ENCODE measurements around the gene HYOU1.
"Not testable (repeated sequence)": the region's sequence is repeated elsewhere in the genome, so short reads cannot be mapped to it uniquely, and the experiment has no call there.

Gene HYOU1
- 184 to 540 reads per million in 2 experiments for total RNA-seq

- peak; percentile 97 for DNase-seq (ENCODE audit: low read depth)
Observed at GRCh38 chr11:119057000-119057769, at the start of gene HYOU1. TSS of gene HYOU1 (minus strand) at chr11:119057205. CDS start at chr11:119056160, 1,045 bp downstream.

DNA sequence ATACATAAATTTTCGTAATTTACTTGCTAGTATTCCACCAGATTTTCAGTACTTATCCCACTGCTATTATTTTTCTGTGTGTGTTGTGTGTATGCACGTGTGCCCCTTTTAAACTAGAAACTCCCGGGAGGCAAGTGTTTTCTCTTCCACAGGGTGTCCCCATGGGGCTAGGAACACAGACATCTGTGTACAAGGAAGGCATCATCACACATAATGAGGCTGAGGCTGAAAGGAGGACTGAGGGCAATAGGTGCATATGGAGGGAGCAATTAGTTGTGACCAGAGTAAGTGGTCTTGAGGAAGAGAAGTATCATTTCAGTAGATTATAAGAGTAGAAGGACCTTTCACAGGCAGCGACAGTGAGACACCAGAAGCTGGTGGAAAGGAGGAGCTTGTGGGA is 46.8 kb upstream of the HYOU1 start:
- DNase-seq (ENCODE audit: low read depth): no peak

GRCh38 chr11:119103161-119103664 is 46.2 kb upstream of the HYOU1 start:
- not testable (repeated sequence) for DNase-seq (ENCODE audit: low read depth)

GRCh38 chr11:119101759-119102423 is 44.9 kb upstream of the HYOU1 start, which contains the start of gene DPAGT1:
TSS of gene DPAGT1 (minus strand) at chr11:119101853. CDS start at chr11:119101655, 198 bp downstream.
- peak; percentile 78 for DNase-seq (ENCODE audit: low read depth)

GRCh38 chr11:119100994-119101758 is 44.2 kb upstream of the HYOU1 start:
- DNase-seq (ENCODE audit: low read depth): no peak

- no peak for DNase-seq (ENCODE audit: low read depth)
Observed at GRCh38 chr11:119100246-119100970, 43.4 kb upstream of the HYOU1 start.

GRCh38 chr11:119099711-119100110 is 42.7 kb upstream of the HYOU1 start:
- DNase-seq (ENCODE audit: low read depth): no peak

- DNase-seq (ENCODE audit: low read depth): peak; percentile 99
Observed at GRCh38 chr11:119095066-119095880, 38.3 kb upstream of the HYOU1 start.

GRCh38 chr11:119094816-119095065 is 37.7 kb upstream of the HYOU1 start:
- DNase-seq (ENCODE audit: low read depth): no peak

DNA sequence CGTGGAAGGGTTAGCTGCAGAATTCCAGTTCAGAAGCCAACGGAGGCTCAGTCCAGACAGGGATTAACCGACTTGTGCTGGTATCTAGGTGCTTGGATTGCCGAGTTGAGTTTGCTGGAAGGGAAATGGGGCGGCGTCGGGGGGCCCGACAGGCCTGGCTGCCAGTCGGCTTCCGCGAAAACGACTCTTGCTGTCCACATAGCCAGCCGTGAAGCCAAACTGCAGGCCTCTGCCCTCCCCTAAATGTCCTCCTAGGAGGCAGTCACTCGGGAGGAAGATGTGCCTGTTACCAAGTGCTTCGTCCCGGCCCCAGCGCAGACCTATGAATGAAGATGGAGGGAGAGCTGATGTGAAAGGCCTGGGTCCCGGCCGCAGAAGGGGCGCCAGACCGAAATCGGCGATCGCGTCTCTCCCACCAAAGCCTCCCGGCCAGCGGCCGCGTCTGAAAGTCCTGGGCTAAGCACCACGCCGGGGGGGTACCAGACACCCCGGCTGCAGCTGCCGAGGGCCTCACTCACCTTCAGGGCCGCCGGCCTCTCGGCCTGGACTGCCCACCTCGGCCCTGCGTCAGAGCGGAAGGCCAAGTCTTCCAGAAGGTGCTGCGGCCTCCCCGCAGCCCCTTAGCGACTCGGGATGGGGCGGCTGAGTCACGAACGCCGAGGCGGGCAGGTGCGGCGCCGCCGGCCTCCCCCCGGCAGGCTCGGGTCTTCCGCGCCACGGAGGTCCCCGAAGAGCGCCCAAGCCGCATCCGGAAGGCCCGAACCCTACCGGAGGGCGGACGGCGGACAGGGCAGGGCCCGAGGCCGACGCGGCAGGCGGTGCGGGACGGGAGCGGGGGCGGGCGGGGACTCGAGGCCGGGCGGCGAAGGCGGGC is 37.2 kb upstream of the HYOU1 start:
- DNase-seq (ENCODE audit: low read depth): no peak

DNA sequence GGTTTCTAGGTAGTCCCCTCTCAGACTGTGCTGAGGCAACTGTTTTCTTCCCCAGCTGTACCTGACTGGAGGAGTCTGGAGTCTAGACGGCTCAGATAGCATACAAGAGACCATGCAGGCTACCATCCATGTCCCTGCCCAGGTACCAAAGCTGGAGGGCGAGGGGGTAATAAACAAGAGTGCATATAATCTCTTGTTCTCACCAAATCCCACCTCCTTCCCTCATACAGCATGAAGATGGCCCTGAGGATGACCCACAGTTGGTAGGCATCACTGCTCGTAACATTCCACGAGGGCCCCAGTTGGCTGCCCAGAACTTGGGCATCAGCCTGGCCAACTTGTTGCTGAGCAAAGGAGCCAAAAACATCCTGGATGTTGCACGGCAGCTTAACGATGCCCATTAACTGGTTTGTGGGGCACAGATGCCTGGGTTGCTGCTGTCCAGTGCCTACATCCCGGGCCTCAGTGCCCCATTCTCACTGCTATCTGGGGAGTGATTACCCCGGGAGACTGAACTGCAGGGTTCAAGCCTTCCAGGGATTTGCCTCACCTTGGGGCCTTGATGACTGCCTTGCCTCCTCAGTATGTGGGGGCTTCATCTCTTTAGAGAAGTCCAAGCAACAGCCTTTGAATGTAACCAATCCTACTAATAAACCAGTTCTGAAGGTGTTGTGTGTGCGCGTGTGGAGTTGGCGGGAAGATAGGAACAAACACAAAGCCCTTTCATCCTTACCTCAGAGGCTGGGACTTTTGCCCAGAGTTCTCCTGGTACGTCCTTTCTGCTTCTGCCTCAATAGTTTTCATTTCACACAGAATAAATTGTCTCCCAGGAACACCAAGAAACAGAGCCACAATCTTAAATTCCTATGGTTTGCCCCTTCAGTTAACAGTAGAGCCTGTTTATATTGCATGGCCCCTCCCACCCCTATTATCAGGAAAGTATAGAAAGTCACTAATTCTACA is 36.2 kb upstream of the HYOU1 start:
- no peak for DNase-seq (ENCODE audit: low read depth)

DNA sequence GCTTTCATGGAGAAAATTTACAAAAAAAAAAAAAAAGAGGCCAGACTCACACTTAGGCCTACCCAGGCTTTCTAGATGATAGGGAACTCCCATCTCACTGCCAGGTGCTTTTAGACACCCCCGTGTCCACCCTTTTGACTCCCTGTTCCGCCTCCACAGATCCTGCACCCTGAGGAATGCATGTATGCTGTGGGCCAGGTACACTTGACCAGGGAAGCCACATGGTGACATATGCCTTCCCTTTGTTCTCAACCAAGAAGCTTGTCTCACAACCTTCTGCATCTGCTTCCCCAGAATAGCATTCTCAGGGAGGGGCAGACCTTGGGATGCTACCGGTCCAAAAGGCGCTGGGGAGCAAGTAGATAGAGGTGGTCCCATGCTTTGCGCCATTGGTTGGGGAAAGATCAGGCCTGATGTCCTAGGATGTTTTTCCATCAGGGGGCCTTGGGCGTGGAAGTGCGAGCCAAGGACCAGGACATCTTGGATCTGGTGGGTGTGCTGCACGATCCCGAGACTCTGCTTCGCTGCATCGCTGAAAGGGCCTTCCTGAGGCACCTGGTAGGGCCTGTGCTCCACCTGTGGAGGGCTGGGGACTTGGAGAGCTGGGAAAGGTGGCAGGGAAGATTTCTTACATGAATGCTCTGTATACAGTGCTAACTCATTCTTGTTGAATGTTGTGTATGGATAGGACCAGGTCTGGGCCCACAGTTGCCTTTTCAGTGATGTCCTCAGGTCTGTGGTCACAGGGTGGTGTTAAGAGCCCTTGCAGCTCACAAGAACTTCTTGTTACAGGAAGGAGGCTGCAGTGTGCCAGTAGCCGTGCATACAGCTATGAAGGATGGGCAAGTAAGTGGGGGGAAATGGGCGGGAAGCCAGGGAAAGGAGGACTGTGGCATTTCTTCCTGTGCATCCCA is 35.2 kb upstream of the HYOU1 start:
- no peak for DNase-seq (ENCODE audit: low read depth)

DNA sequence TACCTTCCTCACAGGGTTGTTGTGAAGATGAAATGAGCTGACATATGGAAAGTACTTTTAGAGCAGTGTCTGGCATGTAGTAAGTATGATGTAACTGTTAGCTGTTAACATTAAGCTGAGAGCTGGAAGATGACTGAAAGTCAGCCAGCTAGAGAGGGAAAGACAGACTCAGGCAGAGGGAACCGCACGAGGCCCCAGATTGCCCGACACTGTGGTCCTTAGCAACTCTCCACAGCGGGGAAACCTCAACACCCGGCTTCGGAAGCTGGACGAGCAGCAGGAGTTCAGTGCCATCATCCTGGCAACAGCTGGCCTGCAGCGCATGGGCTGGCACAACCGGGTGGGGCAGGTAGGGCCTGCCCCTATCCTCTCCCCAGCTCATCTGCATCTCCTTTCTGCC is 34.2 kb upstream of the HYOU1 start:
- DNase-seq (ENCODE audit: low read depth): no peak

- no peak for DNase-seq (ENCODE audit: low read depth)
Observed at GRCh38 chr11:119089319-119089718, 32.3 kb upstream of the HYOU1 start.

- DNase-seq (ENCODE audit: low read depth): no peak
Observed at GRCh38 chr11:119088406-119088805, 31.4 kb upstream of the HYOU1 start.

DNA sequence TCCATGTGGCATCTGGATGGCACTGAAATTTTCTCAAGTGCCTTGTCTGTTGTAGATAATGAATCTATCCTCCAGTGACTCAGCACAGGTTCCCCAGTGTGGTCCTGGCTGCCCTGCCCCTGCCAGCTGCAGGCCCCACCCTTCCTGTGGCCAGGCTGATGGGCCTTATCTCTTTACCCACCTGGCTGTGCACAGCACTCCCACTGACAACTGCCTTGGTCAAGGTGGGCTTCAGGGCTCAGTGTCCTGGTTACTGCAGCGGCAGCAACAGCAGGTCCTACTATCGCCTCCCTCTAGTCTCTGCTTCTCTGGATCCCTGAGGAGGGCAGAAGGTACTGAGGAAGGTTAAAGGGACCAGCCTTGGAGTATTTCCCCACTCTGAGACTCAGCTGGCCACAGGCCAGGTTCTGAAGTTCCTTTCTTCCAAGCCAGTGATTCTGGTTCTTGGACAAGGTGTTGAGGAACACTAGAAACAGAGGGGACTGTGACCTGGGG is 30.8 kb upstream of the HYOU1 start:
- no peak for DNase-seq (ENCODE audit: low read depth)

DNA sequence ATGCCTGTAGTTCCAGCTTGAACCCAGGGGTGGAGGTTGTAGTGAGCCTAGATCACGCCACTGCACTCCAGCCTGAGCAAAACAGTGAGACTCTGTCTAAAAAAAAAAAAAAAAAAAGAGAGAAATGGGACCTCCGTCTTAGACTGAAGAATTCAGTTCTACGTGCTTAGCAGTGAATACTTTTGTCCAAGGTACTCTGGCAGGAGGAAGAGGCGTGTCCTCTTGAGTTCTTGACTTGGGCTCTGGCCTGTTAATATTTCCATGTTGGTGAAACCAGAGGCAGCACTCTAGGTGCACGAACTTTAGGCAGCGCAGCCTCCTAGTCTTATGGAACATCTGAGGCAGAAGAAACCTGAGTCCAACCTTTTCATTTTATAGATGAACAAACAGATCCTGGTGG is 30.1 kb upstream of the HYOU1 start:
- no peak for DNase-seq (ENCODE audit: low read depth)

DNA sequence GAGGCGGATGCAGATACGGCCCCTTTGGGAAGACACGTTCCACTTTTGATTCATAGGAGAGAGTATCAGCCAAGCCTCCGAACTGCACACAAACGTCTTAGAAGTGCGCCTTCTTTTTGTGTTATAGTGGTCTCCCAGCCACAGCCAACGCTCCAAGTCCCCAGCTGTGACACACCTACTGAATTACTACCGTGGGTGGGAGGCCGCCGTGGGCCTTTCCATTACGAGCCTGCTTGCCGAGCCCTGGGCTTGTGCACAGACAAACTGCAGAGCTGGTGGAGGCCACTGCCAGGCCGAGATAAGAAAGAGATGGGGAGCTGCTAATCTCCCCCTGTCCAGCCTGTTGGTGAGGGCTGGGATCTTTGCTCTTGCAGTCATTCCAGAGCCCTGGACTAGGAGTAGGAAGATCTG is 28.4 kb upstream of the HYOU1 start:
- no peak for DNase-seq (ENCODE audit: low read depth)
